Endometrial microvascular endothelial cells (primary cell): ENCODE measurements around the gene SPEM1. TPM values are rescaled to one million over a fixed set of nuclear protein-coding genes. Genes with fewer than 3 reads are reported as not detected.

Experiments
- in situ Hi-C: cut with HindIII; loops from 2 replicates; pipeline ENCODE4 v1.10.0; 2017; ENCODE audit warnings: low sequenced_read_pairs, low pct_unique_long_range_greater_than_20kb; ENCODE audit errors: inconsistent ontology term
- total RNA-seq: library from RNA; depleted of rRNA; stranded (reverse); fragments of >200 nt; gene quantifications from one replicate; pipeline ENCODE4 v1.2.3, GENCODE V29; 2015; ENCODE audit errors: inconsistent ontology term

The SPEM1 gene, protein sequence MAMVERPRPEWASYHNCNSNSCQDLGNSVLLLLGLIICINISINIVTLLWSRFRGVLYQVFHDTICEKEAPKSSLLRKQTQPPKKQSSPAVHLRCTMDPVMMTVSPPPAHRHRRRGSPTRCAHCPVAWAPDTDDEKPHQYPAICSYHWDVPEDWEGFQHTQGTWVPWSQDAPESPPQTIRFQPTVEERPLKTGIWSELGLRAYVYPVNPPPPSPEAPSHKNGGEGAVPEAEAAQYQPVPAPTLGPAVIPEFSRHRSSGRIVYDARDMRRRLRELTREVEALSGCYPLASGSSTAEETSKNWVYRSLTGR
- total RNA-seq: not detected

DNA sequence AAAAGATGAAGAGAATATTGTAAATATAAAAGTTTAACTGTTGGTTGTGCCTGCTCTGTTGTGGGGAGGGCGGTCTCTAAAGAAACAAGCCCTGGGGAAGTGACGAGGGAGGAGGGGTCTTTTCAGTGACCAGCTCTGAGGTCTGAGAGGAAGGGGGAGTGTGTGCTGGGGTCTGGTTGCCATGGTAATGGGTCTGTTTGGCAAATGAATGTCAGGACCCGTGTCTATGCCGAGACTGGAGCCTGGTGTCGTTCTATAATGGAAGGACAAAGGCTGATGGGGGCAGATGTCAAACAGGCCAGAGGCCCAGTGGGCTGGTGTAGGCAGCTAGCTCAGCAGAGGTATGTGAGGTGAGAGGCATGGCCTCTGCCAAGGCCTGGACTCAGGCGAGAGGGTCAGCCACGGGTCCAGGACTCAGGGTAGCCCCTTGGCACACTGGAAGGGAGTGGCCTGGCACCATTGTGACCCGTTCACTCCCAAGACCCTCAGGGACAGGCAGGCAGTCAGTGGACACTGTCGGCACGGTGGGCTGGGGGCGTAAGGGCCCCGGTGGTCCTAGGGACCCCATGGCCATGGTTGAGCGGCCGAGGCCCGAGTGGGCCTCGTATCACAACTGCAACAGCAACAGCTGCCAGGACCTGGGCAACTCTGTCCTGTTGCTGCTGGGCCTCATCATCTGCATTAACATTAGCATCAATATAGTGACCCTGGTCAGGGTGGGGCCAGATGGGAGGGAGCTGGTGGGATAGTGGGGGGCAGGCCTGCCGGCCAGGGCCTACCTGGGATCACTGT, at the start of gene SPEM1:
Gene SPEM1, plus strand, starts transcription at position 506 of the 792 bp plus-strand sequence. Its CDS starts 61 bp downstream, at position 567.
- in situ Hi-C loops: no loop called here

DNA sequence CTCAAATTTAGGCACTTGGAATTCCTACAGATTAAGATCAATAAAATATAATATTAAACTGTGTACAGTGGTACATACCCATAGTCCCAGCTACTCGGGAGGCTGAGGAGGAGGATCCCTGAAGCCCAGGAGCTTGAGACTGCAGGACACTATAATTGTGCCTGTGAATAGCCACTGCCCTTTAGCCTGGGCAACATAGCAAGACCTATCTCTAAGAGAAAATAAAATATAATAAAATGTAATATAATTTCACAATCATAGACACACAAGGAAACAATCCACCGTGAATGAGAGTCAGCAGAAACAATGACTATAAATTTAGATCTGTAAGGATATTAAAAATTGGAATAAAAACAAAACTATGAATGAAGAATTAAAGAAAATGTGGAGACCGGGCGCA, 49.3 kb upstream of the SPEM1 start:
- in situ Hi-C loops: no loop called here

DNA sequence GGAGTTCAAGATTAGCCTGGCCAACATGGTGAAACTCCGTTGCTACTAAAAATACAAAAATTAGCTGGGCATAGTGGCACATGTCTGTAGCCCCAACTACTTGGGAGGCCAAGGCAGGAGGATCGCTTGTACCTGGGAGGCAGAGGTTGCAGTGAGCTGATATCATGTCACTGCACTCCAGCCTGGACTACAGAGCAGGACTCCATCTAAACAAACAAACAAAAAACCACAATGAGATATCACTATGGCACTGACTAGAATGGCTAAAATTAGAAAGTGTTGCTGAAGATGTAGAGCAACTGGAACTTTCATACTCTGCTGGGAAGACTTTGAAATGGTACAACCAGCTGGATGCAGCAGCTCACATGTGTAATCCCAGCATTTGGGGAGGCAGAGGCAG, 45.8 kb upstream of the SPEM1 start:
- in situ Hi-C loops: no loop called here

DNA sequence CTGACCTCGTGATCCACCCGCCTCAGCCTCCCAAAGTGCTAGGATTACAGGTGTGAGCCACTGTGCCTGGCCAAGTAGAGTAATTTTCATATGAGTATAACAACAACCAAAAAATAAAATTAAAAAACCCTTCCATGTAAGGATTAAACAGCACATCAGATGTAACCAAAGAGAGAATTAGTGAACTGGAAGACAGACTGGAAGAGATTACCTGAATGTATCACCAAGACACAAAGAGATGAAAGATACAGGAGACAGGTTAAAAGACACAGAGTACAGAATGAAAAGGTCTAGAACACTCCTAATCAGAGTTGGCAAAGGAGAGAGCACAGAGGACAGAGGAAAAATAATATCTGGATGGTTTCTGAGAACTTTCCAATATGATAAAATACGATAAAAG, 41.0 kb upstream of the SPEM1 start:
- in situ Hi-C loops: no loop called here

DNA sequence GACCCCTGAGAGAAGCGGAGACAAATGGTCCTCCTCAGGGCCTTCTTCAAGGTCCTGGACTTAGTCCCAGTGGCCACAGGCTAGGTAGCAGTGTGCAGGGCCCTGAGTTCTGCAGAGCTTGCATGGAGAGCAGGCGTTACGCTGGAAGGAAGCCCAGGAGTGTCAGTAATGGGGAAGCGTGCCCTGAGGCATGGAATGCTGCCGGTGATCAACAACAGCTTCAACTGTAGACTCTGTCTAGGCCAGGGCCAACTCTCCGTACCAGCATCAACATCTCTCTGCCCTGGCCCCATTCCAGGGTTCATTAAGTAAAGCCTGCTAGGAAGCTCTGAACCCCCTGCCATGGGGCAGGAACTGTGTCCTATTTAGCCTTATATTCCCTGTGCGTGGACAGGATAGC, 39.8 kb upstream of the SPEM1 start:
- in situ Hi-C loops: no loop called here

DNA sequence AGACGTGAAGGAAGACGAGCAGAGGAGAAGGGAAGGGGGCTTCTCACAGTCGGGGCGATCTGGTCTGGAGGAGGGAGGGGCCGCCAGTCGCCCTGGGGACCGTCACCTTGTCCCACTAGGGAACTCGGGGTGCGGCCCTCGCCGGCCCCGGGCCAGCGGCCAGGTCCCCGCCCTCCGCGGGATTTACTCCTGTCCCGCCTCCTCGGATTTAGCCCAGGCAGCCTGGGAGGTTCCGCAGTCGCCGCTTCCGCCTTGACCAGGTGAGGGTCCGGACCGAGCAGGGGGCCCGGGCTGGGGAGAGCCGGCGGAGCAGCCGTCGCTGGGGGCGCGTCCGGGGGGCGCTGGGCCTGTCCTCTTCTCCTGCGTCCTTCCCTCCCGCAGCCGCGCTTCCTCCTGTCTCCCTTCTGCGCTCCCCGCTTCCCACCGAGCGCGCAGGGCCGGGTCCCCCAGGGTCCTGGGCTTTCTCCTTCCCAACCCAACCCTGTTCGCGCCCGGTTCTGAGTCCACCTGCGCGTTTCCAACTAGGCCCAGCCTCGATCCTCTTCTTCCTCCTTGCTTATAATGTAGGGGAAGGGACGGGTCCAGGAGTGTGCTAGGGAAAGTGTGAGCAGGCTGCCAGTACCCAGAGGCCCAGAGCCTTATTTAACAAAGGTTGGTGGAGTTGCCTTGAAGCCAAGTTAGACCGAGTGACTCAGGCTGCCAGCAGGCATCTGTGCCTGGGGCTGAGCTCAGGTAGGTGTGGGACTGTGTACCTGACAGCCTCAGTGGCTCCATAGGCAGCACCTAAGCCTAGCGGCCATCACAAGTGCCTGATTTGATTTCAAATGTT, 39.1 kb upstream of the SPEM1 start, which contains the start of gene TNK1:
Gene TNK1, plus strand, starts transcription at position 235 of the 829 bp plus-strand sequence. CDS start 1,838 bp downstream, outside the sequence.
- in situ Hi-C loops: no loop called here

DNA sequence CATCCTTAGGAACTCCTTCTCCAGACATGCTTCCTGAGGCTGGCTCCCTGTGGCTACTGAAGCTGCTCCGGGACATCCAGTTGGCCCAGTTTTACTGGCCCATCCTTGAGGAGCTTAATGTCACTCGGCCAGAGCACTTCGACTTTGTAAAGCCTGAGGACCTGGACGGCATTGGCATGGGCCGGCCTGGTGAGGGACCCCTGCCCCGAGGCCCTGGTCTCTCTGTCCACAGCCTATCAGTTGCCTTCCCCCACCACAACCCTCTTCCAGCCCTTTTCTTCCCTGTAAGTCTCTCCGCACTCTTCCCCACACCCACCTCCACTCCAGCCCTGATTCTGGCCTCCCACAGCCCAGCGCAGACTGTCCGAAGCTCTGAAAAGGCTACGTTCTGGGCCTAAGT, 37.2 kb upstream of the SPEM1 start:
- in situ Hi-C loops: no loop called here

DNA sequence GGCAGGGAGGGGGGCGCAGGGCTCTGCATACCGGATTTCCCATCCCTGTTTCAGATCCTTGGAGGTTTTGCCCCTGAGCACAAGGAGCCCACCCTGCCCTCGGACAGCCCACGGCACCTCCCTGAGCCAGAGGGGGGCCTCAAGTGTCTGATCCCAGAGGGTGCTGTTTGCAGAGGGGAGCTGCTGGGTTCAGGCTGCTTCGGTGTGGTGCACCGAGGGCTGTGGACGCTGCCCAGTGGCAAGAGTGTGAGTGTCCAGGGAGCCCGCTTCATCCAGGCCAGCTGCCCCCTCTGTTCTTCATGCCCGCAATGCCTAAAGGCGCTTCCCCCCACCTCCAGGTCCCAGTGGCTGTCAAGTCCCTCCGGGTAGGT, 36.8 kb upstream of the SPEM1 start:
- in situ Hi-C loops: no loop called here

DNA sequence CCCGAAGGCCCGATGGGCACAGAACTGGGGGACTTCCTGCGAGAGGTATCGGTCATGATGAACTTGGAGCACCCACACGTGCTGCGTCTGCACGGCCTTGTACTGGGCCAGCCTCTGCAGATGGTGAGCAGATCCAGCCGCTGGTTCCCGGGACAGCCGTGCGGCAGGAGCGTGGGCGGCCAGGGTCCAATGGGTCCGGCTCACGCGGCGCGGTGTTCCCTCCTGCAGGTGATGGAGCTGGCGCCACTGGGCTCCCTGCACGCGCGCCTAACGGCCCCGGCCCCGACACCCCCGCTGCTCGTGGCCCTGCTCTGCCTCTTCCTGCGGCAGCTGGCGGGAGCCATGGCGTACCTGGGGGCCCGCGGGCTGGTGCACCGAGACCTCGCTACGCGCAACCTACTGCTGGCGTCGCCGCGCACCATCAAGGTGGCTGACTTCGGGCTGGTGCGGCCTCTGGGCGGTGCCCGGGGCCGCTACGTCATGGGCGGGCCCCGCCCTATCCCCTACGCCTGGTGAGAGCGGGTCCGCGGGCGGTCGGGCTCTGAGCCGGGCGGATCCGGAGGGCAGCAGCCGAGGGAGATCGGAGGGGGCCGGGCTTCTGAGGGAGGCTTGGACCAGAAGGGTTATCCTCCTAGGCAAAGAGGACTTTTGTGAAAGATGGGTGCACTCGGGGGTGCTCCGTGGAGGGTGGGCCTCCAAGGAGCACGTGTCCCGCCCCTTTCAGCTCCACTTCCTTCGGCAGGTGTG, 36.2 kb upstream of the SPEM1 start:
- in situ Hi-C loops: no loop called here

DNA sequence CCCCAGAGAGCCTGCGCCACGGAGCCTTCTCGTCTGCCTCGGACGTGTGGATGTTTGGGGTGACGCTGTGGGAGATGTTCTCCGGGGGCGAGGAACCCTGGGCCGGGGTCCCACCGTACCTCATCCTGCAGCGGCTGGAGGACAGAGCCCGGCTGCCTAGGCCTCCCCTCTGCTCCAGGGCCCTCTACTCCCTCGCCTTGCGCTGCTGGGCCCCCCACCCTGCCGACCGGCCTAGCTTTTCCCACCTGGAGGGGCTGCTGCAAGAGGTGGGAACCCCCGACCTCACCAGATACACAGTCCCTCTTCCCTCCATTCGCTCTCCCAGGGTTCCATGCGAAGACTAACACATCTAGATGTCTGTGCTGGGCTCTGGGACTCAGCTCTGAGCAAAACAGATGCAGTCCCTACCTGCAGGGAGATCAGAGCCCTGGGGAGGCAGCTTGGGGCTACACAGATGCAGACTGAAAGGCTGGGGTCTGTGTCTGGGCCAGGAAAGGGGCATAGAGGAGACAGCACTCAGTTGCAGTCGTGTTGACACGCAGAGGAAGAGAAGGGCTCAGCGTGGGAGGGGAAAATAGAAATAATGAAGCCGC, 35.5 kb upstream of the SPEM1 start:
- in situ Hi-C loops: no loop called here

DNA sequence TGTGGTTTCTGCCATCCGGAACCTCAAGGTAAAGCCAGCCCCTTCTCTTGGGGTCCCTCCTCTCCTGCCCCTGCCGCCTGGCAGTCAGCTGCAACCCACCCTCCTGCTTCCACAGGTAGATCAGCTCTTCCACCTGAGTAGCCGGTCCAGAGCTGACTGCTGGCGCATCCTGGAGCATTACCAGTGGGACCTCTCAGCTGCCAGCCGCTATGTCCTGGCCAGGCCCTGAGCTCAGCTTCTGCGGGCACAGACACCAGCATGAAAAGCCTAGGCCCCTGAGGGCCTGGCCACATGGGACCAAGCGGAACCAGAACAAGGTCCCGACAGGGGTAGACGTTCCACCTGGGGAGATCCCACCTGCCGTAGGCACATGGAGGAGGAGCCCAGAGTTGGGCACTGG, 31.3 kb upstream of the SPEM1 start:
- in situ Hi-C loops: no loop called here

DNA sequence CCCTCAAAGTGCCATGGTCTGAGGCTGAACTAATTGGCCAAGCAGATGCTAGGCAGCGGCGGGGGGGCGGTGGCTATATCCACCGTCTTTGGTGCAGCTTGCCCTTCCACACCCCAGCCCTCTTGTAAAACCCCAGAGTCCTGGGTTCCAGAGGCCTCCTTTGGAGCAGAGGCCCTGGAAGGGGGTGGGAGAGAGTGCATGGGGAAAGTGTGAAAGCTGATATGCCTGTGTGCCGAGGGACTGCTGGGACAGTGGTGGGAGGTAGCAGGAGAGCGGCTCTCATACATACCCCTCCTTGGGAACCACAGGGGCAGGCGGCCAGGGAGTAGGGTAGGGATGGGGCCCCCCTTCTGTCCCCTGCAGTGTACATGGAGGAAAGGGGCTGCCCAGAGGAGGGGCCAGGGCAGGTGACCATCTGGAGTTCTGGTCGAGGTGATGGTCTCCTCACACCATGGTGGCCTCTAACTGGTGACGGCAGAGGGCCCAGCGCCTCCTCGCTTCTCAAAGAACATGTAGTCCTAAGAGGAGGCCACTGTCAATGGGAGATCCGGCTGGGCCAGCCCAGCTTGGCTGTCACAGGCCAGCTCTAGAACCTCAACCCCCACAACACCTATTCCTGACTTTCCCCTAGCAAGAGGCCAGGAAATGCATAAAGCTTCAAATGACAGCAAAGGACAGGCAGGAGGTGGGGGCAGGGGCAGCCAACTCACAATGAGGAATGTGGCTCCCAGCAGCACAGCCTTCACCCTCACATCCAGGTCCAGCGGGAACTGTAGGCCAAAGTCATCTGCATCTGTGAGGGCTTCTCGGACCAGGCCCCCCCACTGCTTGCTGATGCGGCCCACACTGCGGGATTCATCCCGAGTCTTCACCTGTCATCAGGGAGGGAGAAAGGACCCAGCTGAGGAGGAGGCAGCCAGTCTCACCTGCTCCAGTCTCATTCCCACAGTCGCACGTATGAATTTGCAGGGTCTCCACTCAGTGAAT, 29.9 kb upstream of the SPEM1 start:
- in situ Hi-C loops: no loop called here

DNA sequence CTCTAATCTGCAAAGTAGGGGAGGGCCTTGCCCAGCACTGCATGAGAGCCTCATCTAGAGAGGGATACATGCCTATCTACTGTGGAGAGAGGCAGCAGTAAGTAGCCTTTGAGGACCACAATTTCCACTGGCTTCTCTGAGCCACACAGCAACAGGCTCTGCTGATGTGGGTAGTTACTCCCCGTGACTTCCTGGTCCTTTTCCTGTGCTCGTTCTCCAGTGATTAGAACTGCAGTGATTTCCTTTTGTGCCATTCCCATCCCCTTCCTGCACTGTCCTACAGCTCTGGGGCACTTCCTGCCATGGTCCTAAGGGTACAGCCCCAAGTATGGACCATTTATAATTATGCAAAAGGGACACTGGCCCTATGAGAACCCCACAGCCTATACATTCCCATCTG, 28.8 kb upstream of the SPEM1 start:
- in situ Hi-C loops: no loop called here

DNA sequence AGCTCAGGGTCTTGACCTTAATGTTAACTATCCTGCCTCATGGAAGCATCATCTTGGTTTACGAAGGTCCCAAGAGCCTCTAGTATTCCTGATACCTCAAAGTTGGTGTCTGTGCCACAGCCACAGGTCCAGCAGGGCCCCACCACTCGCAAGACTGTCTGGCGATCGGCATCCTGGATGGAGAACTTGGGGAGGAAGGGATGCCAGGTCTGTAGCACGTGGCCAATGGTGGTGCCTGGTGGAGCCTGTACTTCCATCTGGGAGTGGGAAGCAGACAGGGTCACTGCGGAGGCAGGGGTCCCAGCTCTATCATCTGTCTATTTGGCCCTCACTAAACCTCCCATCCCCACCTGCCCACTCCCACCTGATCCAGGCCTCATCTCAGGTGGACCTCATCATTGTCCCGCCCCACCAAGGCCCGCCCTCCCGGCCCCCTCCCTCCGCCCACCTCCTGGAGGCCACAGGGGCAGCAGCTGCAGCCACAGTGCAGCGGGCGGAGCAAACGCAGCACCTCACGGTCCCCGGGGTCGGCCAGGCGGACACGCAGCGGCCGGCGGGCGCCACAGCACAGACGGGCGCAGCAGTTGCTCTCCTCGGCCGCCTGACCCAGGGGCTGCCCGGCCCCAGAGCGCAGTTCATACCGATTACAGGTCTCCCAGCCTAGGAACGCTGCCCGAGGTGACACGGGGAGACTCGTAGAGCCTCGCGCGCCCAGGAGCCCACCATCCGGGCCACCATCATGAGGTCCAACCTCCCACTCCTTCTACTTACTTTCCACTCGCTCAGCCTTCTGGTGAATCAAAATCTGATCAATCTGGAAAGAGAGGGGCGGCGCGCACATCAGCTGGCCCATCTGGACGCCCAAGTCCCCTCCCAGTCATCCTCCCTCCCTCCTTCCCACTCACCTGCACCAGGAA, 27.2 kb upstream of the SPEM1 start:
- in situ Hi-C loops: no loop called here

DNA sequence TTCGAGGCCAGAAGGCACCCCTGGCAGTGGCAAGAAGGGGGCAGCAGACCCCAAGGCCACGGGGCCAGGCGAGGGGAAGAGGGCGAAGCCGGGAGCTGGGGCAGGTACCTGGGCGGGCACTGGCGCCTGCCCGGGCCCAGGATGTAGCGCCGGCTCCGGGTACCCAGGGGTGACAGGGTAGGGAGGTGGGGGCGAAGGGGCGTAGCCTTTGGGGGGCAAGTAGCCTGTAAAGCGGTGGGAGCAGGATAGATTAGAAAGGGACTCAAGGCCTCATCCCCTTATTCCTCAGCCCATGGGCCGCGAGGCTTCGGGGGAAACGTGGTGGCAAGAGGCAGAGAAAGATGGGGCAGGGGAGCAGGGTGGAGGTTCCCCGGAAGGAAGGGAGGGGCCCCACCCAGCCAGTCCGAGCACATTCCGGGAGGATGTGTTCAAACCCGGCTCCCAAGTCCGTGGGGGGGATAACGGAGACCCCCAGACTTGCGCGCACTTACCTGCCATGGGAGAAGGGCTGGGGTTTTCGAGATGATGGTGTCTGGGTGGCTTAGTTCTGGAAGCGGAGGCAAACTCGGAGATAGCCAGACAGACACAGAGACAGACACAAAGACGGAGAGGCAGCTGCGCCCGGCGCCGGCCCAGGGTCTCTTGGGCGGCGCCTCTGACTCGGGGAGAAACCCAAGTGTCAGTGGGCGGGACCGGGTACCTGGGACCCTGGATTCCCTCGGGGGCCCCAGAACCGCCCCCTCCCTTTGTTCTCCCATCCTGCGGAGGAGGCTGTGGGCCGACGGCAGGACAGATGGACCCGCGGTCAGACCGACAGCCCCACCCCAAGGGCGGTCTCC, 26.3 kb upstream of the SPEM1 start:
- in situ Hi-C loops: no loop called here
